Activated naive CD4-positive, alpha-beta T cell treated with anti-CD3 and anti-CD28 coated beads for 36 hours (primary cell): Measurements from ENCODE around the gene ERVH48-1. TPM values are rescaled to one million over a fixed set of nuclear protein-coding genes. Genes with fewer than 3 reads are reported as not detected.
"Not testable (repeated sequence)": the region's sequence is repeated elsewhere in the genome, so short reads cannot be mapped to it uniquely, and the experiment has no call there.

Source experiments
- CTCF ChIA-PET: fragments of 350-600 bp; sonication (Branson Sonifier 250); formaldehyde crosslinking; loops from one replicate; lab custom pipeline; 2021; ENCODE audit warnings: antibody characterized with exemption; lab: Charles Lee
- DNase-seq: peaks from one replicate; pipeline ENCODE4 v3.0.0-alpha.2; 2020
- H3K27ac Mint-ChIP-seq: one replicate; pipeline ENCODE4 v1.8.0; 2021; ENCODE audit warnings: mild to moderate bottlenecking, mixed read lengths
- H3K27me3 Mint-ChIP-seq: one replicate; pipeline ENCODE4 v1.8.0; 2021; ENCODE audit warnings: low read depth, mixed read lengths
- H3K36me3 Mint-ChIP-seq: one replicate; pipeline ENCODE4 v1.8.0; 2021; ENCODE audit warnings: low read depth, mixed read lengths
- H3K4me1 Mint-ChIP-seq: one replicate; pipeline ENCODE4 v1.8.0; 2021; ENCODE audit warnings: low read depth, mixed read lengths
- H3K4me3 Mint-ChIP-seq: one replicate; pipeline ENCODE4 v1.8.0; 2021; ENCODE audit warnings: mild to moderate bottlenecking, moderate library complexity, mixed read lengths
- H3K9me3 Mint-ChIP-seq: one replicate; pipeline ENCODE4 v1.8.0; 2021; ENCODE audit warnings: mixed read lengths
- intact Hi-C: fragments of 100-400 bp; cut with micrococcal nuclease; formaldehyde crosslinking; loops from one replicate; pipeline ENCODE4 v1.15.1; 2023
- total RNA-seq, 2 experiments: library from RNA; stranded (reverse); gene quantifications; one replicate each; pipeline ENCODE4 v1.2.3, GENCODE V29; 2021

Gene ERVH48-1
- under 1 TPM in 1 of 2 experiments, not detected in 1; 0.17 TPM for total RNA-seq

GRCh38 chr21:42925114-42925926 lies at the start of gene ERVH48-1:
Gene ERVH48-1, minus strand, starts transcription at chr21:42925630. Its CDS starts 6,624 bp downstream, at chr21:42919006.
- peak; percentile 37 for DNase-seq
- H3K4me3 Mint-ChIP-seq, result no peak within 1 kb of the TSS
- H3K36me3 Mint-ChIP-seq, result no peaks in the 10 kb centered on the region
- no peaks in the 10 kb centered on the region for H3K9me3 Mint-ChIP-seq
- intact Hi-C loops, result no loop called here
- no peaks in the 10 kb centered on the region for H3K27me3 Mint-ChIP-seq
- no peak within 1 kb of the TSS for H3K27ac Mint-ChIP-seq
- CTCF ChIA-PET, result interaction anchor here (0.6 to 0.8 kb wide), 2 partner anchors 395 to 721 kb away, joined by 3 to 6 read pairs; no protein-coding TSS in a partner anchor
- peaks cover 15% of the 10 kb centered on the region for H3K4me1 Mint-ChIP-seq

GRCh38 chr21:42973991-42974831 lies 48.8 kb upstream of the ERVH48-1 start, which contains the start of gene PKNOX1:
Gene PKNOX1, plus strand, starts transcription at chr21:42974562. Its CDS starts 29,820 bp downstream, at chr21:43004382.
- intact Hi-C loops, result loop anchor here (1.0 to 5.0 kb wide), 5 partner anchors 81 to 1363 kb away; partner anchors contain the start of genes CFAP410, NDUFV3 and WDR4
- Mint-ChIP-seq H3K9me3 (no peaks in the 10 kb centered on the region), H3K36me3 (peaks cover 13% of the 10 kb centered on the region), H3K27me3 (no peaks in the 10 kb centered on the region), H3K27ac (peak within 1 kb of the TSS; percentile 94), H3K4me3 (peak within 1 kb of the TSS; percentile 90), H3K4me1 (peaks cover 34% of the 10 kb centered on the region)
- peak; percentile 99 for DNase-seq
- CTCF ChIA-PET, result no interaction called here

- DNase-seq, result no peak
- intact Hi-C loops, result loop anchor here (5.0 kb wide), 2 partner anchors 566 to 1364 kb away; partner anchors contain the start of gene CFAP410
- CTCF ChIA-PET, result interaction anchor here (0.7 kb wide), 1 partner anchor 10 kb away, joined by 3 read pairs; no protein-coding TSS in a partner anchor
Measured at GRCh38 chr21:42973309-42973990, 48.0 kb upstream of the ERVH48-1 start.

GRCh38 chr21:42971897-42972275 lies 46.5 kb upstream of the ERVH48-1 start:
- Mint-ChIP-seq H3K27ac (no peak overlapping the region), H3K9me3 (no peaks in the 10 kb centered on the region), H3K27me3 (no peaks in the 10 kb centered on the region), H3K4me1 (peaks cover 19% of the 10 kb centered on the region), H3K36me3 (peaks cover 5% of the 10 kb centered on the region), H3K4me3 (no peak overlapping the region)
- CTCF ChIA-PET, result no interaction called here
- no peak for DNase-seq
- intact Hi-C loops, result loop anchor here (5.0 kb wide), 2 partner anchors 565 to 1365 kb away; partner anchors contain the start of gene CFAP410

More at GRCh38 chr21:42973309-42973990, 48.0 kb upstream of the ERVH48-1 start:
- Mint-ChIP-seq H3K4me1 (peaks cover 31% of the 10 kb centered on the region), H3K27ac (peak overlapping the region; percentile 85), H3K9me3 (no peaks in the 10 kb centered on the region), H3K36me3 (peaks cover 10% of the 10 kb centered on the region), H3K4me3 (peak overlapping the region; percentile 67), H3K27me3 (no peaks in the 10 kb centered on the region)

- H3K9me3 Mint-ChIP-seq, result no peaks in the 10 kb centered on the region
Measured at GRCh38 chr21:42970946-42971653, 45.7 kb upstream of the ERVH48-1 start.

GRCh38 chr21:42969193-42969600 lies 43.8 kb upstream of the ERVH48-1 start:
- CTCF ChIA-PET, result no interaction called here
- H3K27ac Mint-ChIP-seq, result no peak overlapping the region
- no peak for DNase-seq
- no peaks in the 10 kb centered on the region for H3K9me3 Mint-ChIP-seq
- no peaks in the 10 kb centered on the region for H3K36me3 Mint-ChIP-seq
- H3K4me1 Mint-ChIP-seq, result peaks cover 9% of the 10 kb centered on the region
- H3K4me3 Mint-ChIP-seq, result no peak overlapping the region
- intact Hi-C loops, result no loop called here
- no peaks in the 10 kb centered on the region for H3K27me3 Mint-ChIP-seq

More at GRCh38 chr21:42970946-42971653, 45.7 kb upstream of the ERVH48-1 start:
- Mint-ChIP-seq H3K4me3 (no peak overlapping the region), H3K27me3 (no peaks in the 10 kb centered on the region), H3K27ac (no peak overlapping the region), H3K4me1 (peaks cover 11% of the 10 kb centered on the region), H3K36me3 (peaks cover 1% of the 10 kb centered on the region)
- no peak for DNase-seq
- intact Hi-C loops, result loop anchor here (5.0 kb wide), 2 partner anchors 564 to 1366 kb away; partner anchors contain the start of gene CFAP410
- CTCF ChIA-PET, result interaction anchor here (0.7 kb wide), 1 partner anchor 57 kb away, joined by 4 read pairs; no protein-coding TSS in a partner anchor

- intact Hi-C loops, H3K4me1 Mint-ChIP-seq, H3K27ac Mint-ChIP-seq, H3K27me3 Mint-ChIP-seq, CTCF ChIA-PET, H3K9me3 Mint-ChIP-seq, H3K4me3 Mint-ChIP-seq, DNase-seq, H3K36me3 Mint-ChIP-seq: not testable (repeated sequence)
Measured at GRCh38 chr21:42967616-42968015, 42.2 kb upstream of the ERVH48-1 start.

- Mint-ChIP-seq H3K9me3 (no peaks in the 10 kb centered on the region), H3K27me3 (no peaks in the 10 kb centered on the region), H3K36me3 (no peaks in the 10 kb centered on the region), H3K27ac (no peak overlapping the region), H3K4me1 (no peaks in the 10 kb centered on the region), H3K4me3 (no peak overlapping the region)
- CTCF ChIA-PET, result no interaction called here
- no peak for DNase-seq
- intact Hi-C loops, result no loop called here
Measured at GRCh38 chr21:42965211-42965560, 39.8 kb upstream of the ERVH48-1 start.

- DNase-seq, result no peak
- no peak overlapping the region for H3K27ac Mint-ChIP-seq
- CTCF ChIA-PET, result no interaction called here
- H3K4me3 Mint-ChIP-seq, result no peak overlapping the region
- H3K9me3 Mint-ChIP-seq, result no peaks in the 10 kb centered on the region
- H3K4me1 Mint-ChIP-seq, result no peaks in the 10 kb centered on the region
- no peaks in the 10 kb centered on the region for H3K27me3 Mint-ChIP-seq
- H3K36me3 Mint-ChIP-seq, result no peaks in the 10 kb centered on the region
- intact Hi-C loops, result no loop called here
Measured at GRCh38 chr21:42964546-42965210, 39.2 kb upstream of the ERVH48-1 start.

- H3K4me3 Mint-ChIP-seq, result no peak overlapping the region
- intact Hi-C loops, result no loop called here
- CTCF ChIA-PET, result interaction anchor here (1.1 kb wide), 1 partner anchor 9 kb away, joined by 3 read pairs; no protein-coding TSS in a partner anchor
Measured at GRCh38 chr21:42964086-42964485, 38.7 kb upstream of the ERVH48-1 start.

More at GRCh38 chr21:42964086-42964485, 38.7 kb upstream of the ERVH48-1 start:
- no peaks in the 10 kb centered on the region for H3K9me3 Mint-ChIP-seq
- no peak for DNase-seq
- no peak overlapping the region for H3K27ac Mint-ChIP-seq
- no peaks in the 10 kb centered on the region for H3K36me3 Mint-ChIP-seq
- H3K27me3 Mint-ChIP-seq, result no peaks in the 10 kb centered on the region
- no peaks in the 10 kb centered on the region for H3K4me1 Mint-ChIP-seq
